ENCODE data around the gene FAXC. TPM values are rescaled to one million over a fixed set of nuclear protein-coding genes. Genes with fewer than 3 reads are reported as not detected.

Gene FAXC
- total and polyA plus RNA-seq, 2 of the 13 experiments (the other 11 are each of a cell fraction or from before 2014, with no cell fraction given), result 0.11 to 0.63 TPM

- POLR2A ChIA-PET, result interaction anchor here (1.3 kb wide), 1 partner anchor 76 kb away, joined by 5 read pairs; the partner anchor contains the start of gene PNISR
- H3K27me3 ChIP-seq (ENCODE audit: control insufficient read depth in 1 of 2, insufficient read depth in 2 of 2, low read length in 2 of 2), result peaks cover 0 to 35% of the 10 kb centered on the region in 2 experiments; a peak in 4 of 5 replicates
- H3K9ac ChIP-seq (ENCODE audit: insufficient read depth, low read depth, low read length), result no peak overlapping the region
- H3K4me2 ChIP-seq (ENCODE audit: low read depth, low read length), result peak overlapping the region; percentile 72
- intact Hi-C loops (cut with micrococcal nuclease; ENCODE audit: unreplicated experiment) (no loop called here), in situ Hi-C loops (cut with HindIII; ENCODE audit: extremely low pct_ligation_motif_present, low pct_unique_long_range_greater_than_20kb) (loop anchor here (25.0 kb wide), 1 partner anchor 464 kb away; no protein-coding TSS in a partner anchor)
- WGBS (ENCODE audit: low lambda C conversion rate), result 57% methylated on average over 20 of the region's 25 CpGs
- no peak overlapping the region for H3K27ac ChIP-seq (ENCODE audit: extremely low read length, insufficient read depth, low read length)
- no TSS peak for BruUV-seq (replicated peaks)
- no peak for DNase-seq (ENCODE audit: low spot score)
- H3K79me2 ChIP-seq (ENCODE audit: insufficient read depth, low read length), result no peaks in the 10 kb centered on the region
- H3K36me3 ChIP-seq (replicated peaks in 1 of 2; ENCODE audit: control insufficient read depth in 1 of 2, insufficient read depth in 2 of 2, low read length in 2 of 2), result no peaks in the 10 kb centered on the region
- H3K9me3 ChIP-seq (ENCODE audit: low read length), result no peaks in the 10 kb centered on the region
- no peak for FAIRE-seq
- CTCF ChIA-PET (ENCODE audit: low intra/inter-chr PET ratio, low total read pairs), result no interaction called here
- H3K4me3 ChIP-seq (replicated peaks in 1 of 3; ENCODE audit: insufficient read depth in 1 of 3, low read depth in 2 of 3, low read length in 3 of 3), result peak overlapping the region; percentile 26 to 73 (median 33); a peak in 4 of 6 replicates
- peaks cover 14% of the 10 kb centered on the region for H3K4me1 ChIP-seq (ENCODE audit: insufficient read depth, low read length)
- no peak overlapping the region for H2AFZ ChIP-seq (ENCODE audit: low read length)
- no peak; the same call in 2 of the 3 replicates for ATAC-seq
- H4K20me1 ChIP-seq (ENCODE audit: insufficient read depth, low read length), result no peaks in the 10 kb centered on the region
- TF ChIP-seq ARNTL (CRISPR knock-in tag; IDR thresholded peaks at IDR 0.05), result no peak
- TF ChIP-seq PAF1 (CRISPR knock-in tag; IDR thresholded peaks at IDR 0.05), result no peak
- TF ChIP-seq MEIS2 (CRISPR knock-in tag; IDR thresholded peaks at IDR 0.05), result no peak
- no peak for TF ChIP-seq ZSCAN25 (CRISPR knock-in tag; IDR thresholded peaks at IDR 0.05)
- no peak for TF ChIP-seq ZNF782 (CRISPR knock-in tag; IDR thresholded peaks at IDR 0.05; ENCODE audit: borderline replicate concordance)
- TF ChIP-seq, protein P1, sequence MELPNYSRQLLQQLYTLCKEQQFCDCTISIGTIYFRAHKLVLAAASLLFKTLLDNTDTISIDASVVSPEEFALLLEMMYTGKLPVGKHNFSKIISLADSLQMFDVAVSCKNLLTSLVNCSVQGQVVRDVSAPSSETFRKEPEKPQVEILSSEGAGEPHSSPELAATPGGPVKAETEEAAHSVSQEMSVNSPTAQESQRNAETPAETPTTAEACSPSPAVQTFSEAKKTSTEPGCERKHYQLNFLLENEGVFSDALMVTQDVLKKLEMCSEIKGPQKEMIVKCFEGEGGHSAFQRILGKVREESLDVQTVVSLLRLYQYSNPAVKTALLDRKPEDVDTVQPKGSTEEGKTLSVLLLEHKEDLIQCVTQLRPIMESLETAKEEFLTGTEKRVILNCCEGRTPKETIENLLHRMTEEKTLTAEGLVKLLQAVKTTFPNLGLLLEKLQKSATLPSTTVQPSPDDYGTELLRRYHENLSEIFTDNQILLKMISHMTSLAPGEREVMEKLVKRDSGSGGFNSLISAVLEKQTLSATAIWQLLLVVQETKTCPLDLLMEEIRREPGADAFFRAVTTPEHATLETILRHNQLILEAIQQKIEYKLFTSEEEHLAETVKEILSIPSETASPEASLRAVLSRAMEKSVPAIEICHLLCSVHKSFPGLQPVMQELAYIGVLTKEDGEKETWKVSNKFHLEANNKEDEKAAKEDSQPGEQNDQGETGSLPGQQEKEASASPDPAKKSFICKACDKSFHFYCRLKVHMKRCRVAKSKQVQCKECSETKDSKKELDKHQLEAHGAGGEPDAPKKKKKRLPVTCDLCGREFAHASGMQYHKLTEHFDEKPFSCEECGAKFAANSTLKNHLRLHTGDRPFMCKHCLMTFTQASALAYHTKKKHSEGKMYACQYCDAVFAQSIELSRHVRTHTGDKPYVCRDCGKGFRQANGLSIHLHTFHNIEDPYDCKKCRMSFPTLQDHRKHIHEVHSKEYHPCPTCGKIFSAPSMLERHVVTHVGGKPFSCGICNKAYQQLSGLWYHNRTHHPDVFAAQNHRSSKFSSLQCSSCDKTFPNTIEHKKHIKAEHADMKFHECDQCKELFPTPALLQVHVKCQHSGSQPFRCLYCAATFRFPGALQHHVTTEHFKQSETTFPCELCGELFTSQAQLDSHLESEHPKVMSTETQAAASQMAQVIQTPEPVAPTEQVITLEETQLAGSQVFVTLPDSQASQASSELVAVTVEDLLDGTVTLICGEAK (IDR thresholded peaks at IDR 0.05), result no peak
- TF ChIP-seq, protein P1 (CRISPR knock-in tag; IDR thresholded peaks at IDR 0.05), result no peak
Observed at GRCh38 chr6:99348288-99349170, 945 bp downstream of the FAXC start.
